ENCODE measurements around the gene ACTL8.

- TF ChIP-seq CTCF (IDR thresholded peaks at IDR 0.05; ENCODE audit: insufficient read depth, low read length), result no peak
- no peak for TF ChIP-seq SPI1 (IDR thresholded peaks at IDR 0.05; ENCODE audit: borderline replicate concordance, low read depth)
- no peak for TF ChIP-seq POLR2AphosphoS5 (IDR thresholded peaks at IDR 0.05; ENCODE audit: low read depth)
- no peak for TF ChIP-seq REST (IDR thresholded peaks at IDR 0.05; ENCODE audit: insufficient replicate concordance, low read depth)
- TF ChIP-seq GABPA (IDR thresholded peaks at IDR 0.05; ENCODE audit: low read depth), result no peak
Observed at GRCh38 chr1:17795081-17795809, 40.1 kb downstream of the ACTL8 start.
